Measurements from ENCODE around the gene MARCOL.
"Not testable (repeated sequence)": the region's sequence is repeated elsewhere in the genome, so short reads cannot be mapped to it uniquely, and the experiment has no call there.

DNA sequence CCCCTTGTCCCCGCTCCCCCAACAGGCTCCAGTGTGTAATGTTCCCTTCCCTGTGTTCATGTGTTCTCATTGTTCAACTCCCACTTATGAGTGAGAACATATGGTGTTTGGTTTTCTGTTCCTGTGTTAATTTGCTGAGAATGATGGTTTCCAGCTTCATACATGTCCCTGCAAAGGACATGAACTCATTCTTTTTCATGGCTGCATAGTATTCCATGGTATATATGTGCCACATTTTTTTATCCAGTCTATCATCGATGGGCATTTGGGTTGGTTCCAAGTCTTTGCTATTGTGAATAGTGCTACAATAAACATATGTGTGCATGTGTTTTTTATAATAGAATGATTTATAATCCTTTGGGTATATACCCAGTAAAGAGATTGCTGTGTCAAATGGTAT, 36.8 kb downstream of the MARCOL start:
- TF ChIP-seq, protein P1, sequence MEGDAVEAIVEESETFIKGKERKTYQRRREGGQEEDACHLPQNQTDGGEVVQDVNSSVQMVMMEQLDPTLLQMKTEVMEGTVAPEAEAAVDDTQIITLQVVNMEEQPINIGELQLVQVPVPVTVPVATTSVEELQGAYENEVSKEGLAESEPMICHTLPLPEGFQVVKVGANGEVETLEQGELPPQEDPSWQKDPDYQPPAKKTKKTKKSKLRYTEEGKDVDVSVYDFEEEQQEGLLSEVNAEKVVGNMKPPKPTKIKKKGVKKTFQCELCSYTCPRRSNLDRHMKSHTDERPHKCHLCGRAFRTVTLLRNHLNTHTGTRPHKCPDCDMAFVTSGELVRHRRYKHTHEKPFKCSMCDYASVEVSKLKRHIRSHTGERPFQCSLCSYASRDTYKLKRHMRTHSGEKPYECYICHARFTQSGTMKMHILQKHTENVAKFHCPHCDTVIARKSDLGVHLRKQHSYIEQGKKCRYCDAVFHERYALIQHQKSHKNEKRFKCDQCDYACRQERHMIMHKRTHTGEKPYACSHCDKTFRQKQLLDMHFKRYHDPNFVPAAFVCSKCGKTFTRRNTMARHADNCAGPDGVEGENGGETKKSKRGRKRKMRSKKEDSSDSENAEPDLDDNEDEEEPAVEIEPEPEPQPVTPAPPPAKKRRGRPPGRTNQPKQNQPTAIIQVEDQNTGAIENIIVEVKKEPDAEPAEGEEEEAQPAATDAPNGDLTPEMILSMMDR (conservative IDR thresholded peaks at IDR 0.05 in 1 of 2, IDR thresholded peaks at IDR 0.05 in 1 of 2; ENCODE audit: extremely low read depth in 1 of 2, insufficient read depth in 1 of 2, low read depth in 1 of 2, low read length in 2 of 2): not testable (repeated sequence)
- not testable (repeated sequence) for TF ChIP-seq EZH2 (IDR thresholded peaks at IDR 0.05; ENCODE audit: borderline replicate concordance, low read length)

Measured in mammary epithelial cell (primary cell).